COLO829 (cell line): ENCODE results near the gene SEL1L2.
"Not testable (repeated sequence)": the region's sequence is repeated elsewhere in the genome, so short reads cannot be mapped to it uniquely, and the experiment has no call there.

Source experiments
- DNase-seq: peaks from one replicate; pipeline ENCODE4 v3.0.0; 2012; ENCODE audit warnings: low spot score

SEL1L2 gene, protein sequence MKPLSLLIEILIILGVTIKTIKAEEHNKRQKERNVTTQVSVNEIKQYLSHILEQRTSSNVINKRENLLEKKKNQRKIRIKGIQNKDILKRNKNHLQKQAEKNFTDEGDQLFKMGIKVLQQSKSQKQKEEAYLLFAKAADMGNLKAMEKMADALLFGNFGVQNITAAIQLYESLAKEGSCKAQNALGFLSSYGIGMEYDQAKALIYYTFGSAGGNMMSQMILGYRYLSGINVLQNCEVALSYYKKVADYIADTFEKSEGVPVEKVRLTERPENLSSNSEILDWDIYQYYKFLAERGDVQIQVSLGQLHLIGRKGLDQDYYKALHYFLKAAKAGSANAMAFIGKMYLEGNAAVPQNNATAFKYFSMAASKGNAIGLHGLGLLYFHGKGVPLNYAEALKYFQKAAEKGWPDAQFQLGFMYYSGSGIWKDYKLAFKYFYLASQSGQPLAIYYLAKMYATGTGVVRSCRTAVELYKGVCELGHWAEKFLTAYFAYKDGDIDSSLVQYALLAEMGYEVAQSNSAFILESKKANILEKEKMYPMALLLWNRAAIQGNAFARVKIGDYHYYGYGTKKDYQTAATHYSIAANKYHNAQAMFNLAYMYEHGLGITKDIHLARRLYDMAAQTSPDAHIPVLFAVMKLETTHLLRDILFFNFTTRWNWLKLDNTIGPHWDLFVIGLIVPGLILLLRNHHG

DNA sequence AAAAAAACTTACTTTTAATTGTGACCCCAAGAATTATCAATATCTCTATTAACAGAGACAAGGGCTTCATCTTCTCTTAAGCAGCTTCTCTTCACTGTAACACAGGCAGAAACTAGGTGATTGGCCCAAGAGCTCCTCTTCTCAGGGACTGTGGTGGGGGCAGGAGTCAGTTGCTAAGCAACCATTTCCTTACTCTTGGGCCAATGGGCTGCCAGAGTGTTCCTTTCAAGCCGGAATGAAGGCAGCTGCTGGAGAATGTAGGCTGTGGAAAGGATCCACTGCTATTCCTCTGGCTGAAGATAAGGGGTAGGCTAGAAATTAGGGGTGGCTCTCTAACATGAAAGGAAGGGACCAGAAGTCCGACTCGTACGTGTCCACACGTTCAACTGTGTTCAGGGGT, at the start of gene SEL1L2:
Gene SEL1L2, minus strand, starts transcription at position 150 of the 400 bp plus-strand sequence. Its CDS starts 80 bp downstream, at position 70.
- DNase-seq: no peak

DNA sequence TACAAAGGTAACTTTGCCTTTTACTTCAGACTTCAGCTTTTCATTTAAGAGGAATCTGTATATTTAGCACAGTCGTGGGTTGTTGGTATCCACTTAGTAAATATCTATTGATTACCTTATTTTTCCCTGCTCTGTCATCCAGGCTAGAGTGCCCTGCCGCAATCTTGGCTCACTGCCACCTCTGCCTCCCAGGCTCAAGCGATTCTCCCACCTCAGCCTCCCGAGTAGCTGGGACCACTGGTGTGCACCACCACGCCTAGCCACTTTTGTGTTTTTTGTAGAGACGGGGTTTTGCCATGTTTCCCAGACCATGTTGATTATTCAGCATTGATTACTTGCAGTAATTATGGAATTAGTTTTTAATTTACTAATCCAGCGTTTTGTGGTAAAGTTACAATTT, 46.2 kb upstream of the SEL1L2 start:
- no peak for DNase-seq

DNA sequence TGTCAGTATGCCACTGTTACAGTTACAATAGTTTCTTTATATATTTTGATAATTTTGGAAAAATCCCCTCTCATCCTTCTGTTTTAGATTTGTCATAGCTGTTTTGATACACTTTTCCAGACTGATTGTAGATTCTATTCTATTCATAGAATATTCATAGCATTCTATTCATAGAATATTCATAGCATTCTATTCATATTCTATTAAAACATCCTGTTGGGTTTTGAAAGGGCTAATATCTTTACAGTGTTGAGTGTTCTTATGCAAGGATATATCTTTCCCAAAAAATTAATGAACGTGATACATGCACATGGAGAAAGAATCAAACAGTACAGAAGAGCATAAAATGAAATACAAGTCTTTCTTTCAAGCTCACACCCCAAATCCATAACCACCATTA, 42.9 kb upstream of the SEL1L2 start:
- DNase-seq: no peak

- no peak for DNase-seq
Observed at GRCh38 chr20:14030991-14031390, 40.6 kb upstream of the SEL1L2 start.

DNA sequence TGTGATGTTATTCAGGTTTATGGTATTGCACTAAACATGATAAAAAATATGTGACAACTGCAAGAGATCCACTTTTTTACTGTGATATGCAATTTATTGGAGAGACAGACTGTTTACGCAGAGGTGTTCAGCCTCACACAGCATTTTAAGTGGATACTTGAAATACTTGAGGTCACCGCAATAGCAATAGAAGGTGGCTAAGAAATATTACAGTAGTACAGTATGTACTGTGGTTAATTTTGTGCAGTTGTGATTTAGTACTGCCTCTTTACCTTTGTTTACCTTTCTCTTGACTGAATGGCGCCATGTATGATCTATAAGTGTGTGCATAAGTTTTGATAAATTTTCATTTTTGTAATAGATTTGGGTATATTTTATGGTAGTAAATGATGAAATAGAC, 22.3 kb upstream of the SEL1L2 start:
- no peak for DNase-seq

DNA sequence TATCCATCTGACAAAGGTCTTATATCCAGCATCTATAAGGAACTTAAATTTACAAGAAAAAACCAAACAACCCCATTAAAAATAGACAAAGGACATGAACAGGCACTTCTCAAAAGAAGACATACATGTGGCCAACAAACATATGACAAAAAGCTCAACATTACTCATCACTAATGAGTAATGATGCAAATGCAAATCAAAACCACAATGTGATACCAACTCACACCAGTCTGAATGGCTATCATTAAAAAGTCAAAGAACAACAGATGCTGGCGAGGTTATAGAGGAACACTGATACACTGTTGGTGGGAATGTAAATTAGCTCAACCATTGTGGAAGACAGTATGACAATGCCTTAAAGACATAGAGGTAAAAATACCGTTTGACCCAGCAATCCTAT, 18.8 kb upstream of the SEL1L2 start:
- DNase-seq: no peak

DNA sequence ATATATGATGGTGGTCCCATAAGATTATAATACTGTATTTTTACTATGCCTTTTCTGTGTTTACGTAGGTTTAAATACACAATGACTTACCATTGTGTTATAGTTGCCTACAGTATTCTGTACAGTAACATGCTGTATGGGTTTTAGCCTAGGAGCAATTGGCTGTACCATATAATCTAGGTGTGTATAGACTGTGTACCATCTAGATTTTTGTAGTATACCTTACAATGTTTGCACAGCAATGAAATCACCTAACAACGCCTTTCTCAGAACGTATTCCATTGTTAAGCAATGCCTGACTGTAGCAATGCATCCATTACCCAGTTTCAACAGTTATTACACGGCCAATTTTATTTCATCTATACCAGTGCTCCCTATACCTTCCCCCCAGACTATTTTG, 15.6 kb upstream of the SEL1L2 start:
- DNase-seq: no peak

DNA sequence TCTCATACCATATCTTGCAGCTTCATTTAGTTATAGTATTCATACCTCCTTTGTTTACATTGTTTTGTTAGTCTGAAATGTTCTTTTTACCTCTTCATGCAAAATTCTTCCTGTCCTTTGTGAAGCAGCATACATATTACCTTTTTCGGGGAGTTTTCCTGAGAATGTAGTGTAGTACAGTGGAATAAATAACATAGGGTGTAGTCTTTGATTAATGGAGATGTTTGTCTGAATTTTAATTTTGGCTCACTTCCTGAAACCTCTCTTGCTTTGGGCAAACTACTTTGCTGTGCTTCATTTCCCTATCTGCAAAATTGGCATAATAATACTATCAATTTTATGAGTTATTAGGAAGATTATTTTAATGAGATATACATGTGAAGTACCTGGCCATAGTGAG, 10.5 kb upstream of the SEL1L2 start:
- no peak for DNase-seq

DNA sequence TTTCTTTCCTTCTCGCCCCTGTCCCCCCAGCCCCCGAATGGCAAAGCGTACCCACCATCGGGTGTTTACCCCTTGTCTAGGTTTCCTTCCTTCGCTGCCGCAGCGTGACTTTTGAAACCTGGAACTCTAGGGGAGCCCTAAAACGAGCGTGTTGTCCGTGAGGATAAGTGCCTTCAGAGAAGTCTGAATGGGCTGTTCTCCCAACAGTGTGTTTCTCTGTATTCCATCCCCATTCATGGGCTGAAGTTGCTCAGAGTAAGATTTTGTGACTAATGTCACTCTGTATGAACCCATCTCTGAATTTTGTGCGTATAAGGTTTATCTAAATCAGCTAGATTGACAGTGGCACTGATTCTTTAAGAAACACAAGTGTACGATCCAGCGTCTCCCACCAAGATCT, 5.9 kb upstream of the SEL1L2 start:
- DNase-seq: peak; percentile 13

GRCh38 chr20:13995841-13996240, 5.4 kb upstream of the SEL1L2 start:
- no peak for DNase-seq

DNA sequence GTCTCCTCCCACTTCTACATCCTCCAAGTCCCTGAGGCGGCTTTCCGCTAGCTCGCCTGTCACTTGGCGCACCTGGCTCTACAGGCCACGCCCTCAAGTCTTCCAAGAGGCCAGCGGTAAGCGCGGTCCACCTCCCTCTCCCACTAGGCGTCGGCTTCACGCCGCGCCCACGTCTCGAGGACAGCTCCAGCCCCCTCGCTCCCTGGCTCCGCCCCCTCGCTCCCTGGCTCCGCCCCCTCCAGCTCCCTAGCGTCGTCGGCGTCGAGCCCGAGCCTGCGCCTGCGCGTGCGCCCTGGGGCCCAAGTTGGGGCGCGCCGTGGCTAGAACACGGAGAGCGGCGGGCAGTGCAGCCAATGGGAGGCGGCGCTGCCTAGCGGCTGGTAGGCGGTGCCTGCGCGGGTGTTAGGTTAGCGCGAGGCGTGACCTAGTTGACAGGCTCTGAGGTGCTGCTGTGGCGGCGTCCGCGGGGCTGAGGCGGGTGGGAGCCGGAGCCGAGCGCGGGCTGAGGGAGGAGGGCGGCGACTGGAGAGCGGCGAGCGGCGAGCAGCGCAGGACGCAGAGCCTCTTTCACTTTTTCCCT, 4.8 kb upstream of the SEL1L2 start, which contains the start of gene MACROD2:
Gene MACROD2, plus strand, starts transcription at position 431 of the 580 bp plus-strand sequence.
- peak; percentile 98 for DNase-seq

GRCh38 chr20:13991955-13992354, 1.5 kb upstream of the SEL1L2 start:
- not testable (repeated sequence) for DNase-seq

DNA sequence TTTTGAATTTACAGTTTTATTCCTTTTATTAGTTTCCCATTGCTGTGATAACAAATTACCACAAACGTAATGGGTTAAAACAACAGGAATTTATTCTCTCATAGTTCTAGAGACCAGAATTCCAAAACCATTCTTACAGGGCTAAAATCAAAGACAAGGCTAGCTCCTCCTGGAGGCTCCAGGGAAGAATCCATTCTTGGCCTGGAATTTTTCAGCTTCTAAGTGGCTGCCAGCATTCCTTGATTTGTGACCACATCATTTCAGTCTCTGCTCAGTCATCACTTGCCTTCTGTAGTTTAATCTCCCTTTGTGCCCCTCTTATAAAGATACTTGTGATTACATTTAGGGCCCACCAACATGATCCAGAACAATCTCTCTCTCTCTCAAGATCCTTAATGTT, 897 bp upstream of the SEL1L2 start:
- no peak for DNase-seq

DNA sequence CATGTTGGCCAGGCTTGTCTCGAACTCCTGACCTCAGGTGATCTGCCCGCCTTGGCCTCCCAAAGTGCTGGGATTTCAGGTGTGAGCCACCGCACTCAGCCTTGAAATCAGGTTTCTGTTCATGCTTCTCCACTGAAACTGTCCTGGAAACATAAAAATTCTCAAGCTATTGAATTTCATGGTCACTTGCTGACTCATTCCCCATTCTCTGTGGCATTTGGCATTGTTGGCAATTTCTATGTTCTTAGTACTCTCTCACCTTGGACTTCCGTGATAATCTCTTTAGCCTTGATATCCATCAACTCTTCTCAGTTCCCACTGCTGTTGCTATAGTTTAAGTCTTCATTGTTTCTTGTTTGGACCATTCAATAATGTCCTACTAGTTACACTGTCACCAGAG, 6.2 kb downstream of the SEL1L2 start:
- DNase-seq: no peak

DNA sequence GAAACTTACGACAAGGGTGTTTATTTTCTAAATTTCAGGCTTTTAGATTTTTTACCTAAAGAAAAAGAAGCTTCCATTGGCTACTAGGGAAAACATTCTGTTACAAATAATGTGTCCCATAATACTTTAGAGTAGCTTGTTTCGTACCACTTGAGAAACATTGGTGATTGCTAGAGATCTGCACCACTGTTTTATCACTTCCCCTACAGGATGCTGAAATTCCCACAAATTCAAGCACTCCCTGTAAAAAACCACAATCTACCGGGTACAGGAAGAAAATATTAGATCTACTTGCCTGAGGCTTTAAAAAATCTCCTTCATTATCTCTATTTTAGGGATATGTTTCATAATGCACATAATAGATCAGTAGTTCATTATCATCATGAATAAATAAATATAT, 29.9 kb downstream of the SEL1L2 start:
- peak; percentile 20 for DNase-seq

GRCh38 chr20:13960119-13960518, 30.3 kb downstream of the SEL1L2 start:
- no peak for DNase-seq

GRCh38 chr20:13953227-13953626, 37.2 kb downstream of the SEL1L2 start:
- DNase-seq: no peak

DNA sequence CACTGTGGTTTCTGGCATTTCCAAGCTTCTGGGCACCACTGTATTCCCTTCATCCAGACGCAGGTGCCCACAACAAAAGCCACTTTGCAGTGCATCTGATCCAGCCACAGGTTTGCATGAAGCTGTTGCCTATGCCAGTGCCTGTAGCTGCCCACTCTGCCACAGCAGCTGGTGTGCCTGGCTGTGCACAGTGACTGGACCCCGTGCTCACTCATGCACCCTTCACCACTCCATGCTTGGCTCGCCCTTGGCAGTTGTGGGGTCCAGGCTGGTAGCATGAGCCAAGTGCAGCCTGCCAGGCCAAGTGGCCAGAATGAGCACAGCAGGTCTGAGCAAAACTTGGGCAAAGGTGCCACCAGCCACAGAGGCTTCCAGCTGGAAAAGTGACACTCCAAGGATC, 42.7 kb downstream of the SEL1L2 start:
- DNase-seq: no peak

- no peak for DNase-seq
Observed at GRCh38 chr20:13941031-13941430, 49.4 kb downstream of the SEL1L2 start.

DNA sequence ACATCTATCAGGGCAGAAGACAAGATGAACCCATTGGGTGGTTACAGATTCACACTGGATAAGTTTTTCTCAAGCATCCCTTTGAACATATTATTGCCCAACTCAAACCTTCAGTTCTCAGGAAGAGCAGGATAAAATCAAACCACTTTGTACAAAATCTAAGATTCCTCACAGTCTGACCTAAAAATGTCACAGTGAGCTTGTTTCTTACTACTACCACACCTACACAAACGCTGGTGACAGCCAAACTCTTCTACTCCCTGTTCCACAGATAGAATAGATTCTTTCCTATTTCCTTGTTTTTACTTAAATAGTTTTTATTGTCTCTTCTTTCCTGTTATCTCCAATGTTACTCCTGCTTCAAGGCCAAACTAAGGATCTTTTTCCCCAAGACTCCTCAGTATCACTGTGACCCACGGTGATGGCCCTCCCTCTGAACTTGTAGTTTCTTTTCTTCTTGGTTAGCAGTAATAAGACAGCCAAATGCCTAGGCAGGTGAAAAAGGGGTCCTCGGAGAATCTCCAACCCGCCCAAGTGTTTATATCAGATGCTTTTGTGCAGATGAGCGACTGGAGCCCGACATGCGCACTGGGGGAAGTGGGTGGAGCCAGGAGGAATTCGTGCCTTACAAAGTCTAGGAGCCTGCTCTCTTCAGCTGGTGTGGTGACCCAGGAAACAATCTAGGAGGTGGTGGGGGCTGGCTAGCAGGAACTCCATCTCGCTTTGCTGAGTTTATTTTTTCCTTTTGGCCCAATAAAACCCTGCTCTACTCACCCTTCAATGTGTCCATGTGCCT, 53.4 kb downstream of the SEL1L2 start:
- no peak for DNase-seq

DNA sequence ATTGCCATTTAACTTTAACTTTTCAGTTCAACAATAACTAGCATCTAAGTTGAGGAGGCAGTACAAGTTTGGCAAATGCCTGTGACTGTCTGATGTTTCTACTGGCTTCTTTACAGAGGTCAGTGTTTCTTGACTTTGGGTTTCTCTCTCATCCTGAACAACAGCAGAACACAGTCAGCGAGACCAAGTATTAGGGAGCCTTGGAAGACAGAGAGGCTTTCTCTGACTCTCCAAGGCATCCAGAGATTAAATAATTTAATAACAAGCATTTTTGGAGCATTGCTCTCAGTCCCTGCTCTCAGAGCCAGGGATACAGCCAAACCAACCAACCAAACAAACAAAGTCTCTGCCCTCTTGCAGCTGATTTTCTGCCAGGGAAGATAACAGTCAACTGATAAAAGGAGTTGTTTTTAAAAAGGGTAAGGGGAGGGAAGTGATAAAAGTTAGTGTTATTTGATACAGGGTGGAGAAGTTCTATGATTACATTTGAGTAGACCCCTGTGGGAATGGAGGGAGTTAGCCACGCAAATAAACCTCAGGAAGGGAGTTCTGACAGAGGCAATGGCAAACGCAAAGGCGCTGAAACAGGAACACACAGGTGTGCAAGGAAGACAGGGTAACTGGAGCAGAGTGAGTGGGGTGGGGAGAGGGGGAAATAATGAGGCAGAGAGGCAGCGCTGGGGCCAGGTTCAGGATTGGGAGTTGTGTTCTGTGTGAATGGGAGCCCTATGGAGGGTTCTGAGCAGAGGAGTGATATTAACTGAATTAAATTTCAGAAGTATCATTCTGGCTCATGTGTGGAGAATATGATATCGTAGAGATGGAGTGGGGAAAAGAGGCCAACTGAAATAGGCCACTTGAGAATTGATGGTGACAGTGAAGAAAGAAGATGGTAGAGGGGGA, 55.2 kb downstream of the SEL1L2 start:
- DNase-seq: no peak
